ENCODE measurements around the gene RAI14.

The RAI14 gene

DNA sequence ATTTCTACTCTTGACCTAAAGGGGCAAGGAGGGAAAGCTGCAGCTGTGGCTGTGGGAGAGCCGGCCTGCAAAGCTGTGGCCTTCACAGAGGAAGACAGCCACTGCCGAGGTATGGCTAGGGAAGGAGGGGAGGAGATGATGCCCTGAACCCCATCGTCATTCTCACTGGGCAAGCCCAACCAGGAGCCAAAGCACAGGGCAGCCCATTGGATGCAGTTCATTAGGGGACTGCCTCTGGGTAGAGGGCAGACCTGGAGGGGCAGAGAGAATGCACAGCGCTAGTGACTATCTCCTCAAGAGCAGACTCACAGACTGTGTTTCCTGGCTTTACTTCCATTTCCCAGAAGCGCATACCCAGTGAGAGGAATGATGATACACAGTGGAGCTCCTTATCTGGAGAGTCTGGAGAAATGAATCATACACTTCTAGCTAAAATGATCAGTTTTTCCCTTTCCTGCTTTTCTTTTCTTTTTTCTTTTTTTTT is 135.7 kb downstream of the RAI14 start:
- DNase-seq (ENCODE audit: low read depth), result no peak
- TF ChIP-seq, protein P1, sequence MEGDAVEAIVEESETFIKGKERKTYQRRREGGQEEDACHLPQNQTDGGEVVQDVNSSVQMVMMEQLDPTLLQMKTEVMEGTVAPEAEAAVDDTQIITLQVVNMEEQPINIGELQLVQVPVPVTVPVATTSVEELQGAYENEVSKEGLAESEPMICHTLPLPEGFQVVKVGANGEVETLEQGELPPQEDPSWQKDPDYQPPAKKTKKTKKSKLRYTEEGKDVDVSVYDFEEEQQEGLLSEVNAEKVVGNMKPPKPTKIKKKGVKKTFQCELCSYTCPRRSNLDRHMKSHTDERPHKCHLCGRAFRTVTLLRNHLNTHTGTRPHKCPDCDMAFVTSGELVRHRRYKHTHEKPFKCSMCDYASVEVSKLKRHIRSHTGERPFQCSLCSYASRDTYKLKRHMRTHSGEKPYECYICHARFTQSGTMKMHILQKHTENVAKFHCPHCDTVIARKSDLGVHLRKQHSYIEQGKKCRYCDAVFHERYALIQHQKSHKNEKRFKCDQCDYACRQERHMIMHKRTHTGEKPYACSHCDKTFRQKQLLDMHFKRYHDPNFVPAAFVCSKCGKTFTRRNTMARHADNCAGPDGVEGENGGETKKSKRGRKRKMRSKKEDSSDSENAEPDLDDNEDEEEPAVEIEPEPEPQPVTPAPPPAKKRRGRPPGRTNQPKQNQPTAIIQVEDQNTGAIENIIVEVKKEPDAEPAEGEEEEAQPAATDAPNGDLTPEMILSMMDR (IDR thresholded peaks at IDR 0.05; ENCODE audit: control insufficient read depth, extremely low read depth, insufficient read depth), result no peak
- no peak overlapping the region for H3K4me3 ChIP-seq (ENCODE audit: low read depth, low read length)

DNA sequence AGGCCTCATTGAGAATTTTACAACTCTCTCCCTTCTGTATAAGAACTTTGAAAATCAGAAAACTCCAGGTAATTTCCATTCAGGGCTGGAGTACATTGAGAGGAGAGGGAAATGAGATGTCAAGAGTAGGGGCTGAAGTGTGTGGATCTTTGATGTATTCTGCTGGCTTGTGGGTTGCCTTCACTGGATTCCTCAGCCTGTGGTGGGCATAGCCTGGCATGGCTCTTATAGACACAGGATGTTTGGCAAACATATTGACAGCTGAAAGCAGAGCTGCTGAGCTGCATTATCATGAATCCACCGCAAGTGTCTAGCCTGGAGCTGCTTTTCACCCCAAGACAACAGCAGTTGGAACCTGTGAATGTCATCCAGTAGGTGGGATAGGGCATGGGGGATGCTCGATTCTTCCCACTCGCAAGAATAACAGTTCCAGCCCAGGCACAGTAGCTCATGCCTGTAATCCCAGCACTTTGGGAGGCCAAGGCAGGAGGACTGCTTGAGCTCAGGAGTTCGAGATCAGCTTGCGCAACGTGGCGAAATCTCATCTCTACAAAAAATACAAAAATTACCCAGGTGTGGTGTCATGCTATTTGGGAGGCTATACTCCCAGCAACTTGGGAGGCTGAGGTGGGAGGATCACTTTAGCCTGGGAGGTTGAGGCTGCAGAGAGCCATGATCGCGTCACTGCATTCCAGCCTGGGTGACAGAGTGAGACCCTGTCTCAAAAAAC is 146.9 kb downstream of the RAI14 start:
- TF ChIP-seq, protein P1 (IDR thresholded peaks at IDR 0.05; ENCODE audit: control insufficient read depth, extremely low read depth, insufficient read depth), result no peak
- no peak overlapping the region for H3K4me3 ChIP-seq (ENCODE audit: low read depth, low read length)
- DNase-seq (ENCODE audit: low read depth), result no peak

- TF ChIP-seq, protein P1 (IDR thresholded peaks at IDR 0.05; ENCODE audit: control insufficient read depth, extremely low read depth, insufficient read depth), result no peak
- no peak overlapping the region for H3K4me3 ChIP-seq (ENCODE audit: low read depth, low read length)
- no peak for DNase-seq (ENCODE audit: low read depth)
Measured at GRCh38 chr5:34803974-34804732, 148.0 kb downstream of the RAI14 start.

DNA sequence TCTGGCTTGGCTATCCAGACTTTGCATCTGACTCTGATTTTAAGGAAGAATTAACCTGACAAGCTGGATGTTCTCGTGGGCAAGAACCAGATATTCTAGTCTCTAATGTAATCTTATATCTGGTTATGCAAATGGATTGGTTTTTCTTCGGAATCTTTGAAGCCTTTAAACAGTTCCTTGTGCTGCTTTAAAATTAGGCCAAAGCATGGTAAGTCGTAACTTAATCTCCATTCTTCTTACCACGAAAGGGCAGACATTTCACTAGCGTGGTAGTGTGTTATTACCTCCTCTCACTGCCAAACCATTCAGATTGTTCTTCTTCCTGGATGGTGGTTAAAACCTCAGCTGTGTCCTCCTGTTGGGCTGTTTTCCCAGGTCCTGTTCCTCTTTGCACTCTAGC is 148.8 kb downstream of the RAI14 start:
- TF ChIP-seq, protein P1 (IDR thresholded peaks at IDR 0.05; ENCODE audit: control insufficient read depth, extremely low read depth, insufficient read depth), result no peak
- no peak for DNase-seq (ENCODE audit: low read depth)
- no peak overlapping the region for H3K4me3 ChIP-seq (ENCODE audit: low read depth, low read length)

- DNase-seq (ENCODE audit: low read depth), result no peak
- TF ChIP-seq, protein P1 (IDR thresholded peaks at IDR 0.05; ENCODE audit: control insufficient read depth, extremely low read depth, insufficient read depth), result no peak
Measured at GRCh38 chr5:34806532-34806931, 150.4 kb downstream of the RAI14 start.

GRCh38 chr5:34811706-34812105 is 155.6 kb downstream of the RAI14 start:
- DNase-seq (ENCODE audit: low read depth), result no peak
- no peak overlapping the region for H3K4me3 ChIP-seq (ENCODE audit: low read depth, low read length)
- TF ChIP-seq, protein P1 (IDR thresholded peaks at IDR 0.05; ENCODE audit: control insufficient read depth, extremely low read depth, insufficient read depth), result no peak

More at GRCh38 chr5:34806532-34806931, 150.4 kb downstream of the RAI14 start:
- no peak overlapping the region for H3K4me3 ChIP-seq (ENCODE audit: low read depth, low read length)

Measured in LNCaP clone FGC (cell line).